ENCODE results near the gene MBD3L4.

DNA sequence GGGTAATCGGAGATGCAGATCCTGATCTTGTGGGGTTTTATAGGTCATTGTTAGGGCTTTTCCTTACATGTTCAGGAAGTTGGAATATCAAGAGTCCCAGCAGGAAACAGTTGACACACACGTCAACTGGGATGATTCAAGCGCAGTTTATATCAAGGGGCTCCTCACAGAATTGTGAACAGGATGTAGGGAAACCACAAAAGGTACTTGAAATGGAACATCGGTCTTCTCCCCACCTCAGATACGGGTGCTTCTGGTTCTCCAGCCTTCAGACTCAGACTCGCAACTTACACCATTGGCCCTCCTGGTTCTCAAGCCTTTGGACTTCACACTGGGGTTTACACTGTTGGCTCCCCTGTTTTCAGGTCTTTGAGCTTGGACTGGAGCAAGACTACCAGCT is 49.0 kb upstream of the MBD3L4 start:
- TF ChIP-seq, protein P1, sequence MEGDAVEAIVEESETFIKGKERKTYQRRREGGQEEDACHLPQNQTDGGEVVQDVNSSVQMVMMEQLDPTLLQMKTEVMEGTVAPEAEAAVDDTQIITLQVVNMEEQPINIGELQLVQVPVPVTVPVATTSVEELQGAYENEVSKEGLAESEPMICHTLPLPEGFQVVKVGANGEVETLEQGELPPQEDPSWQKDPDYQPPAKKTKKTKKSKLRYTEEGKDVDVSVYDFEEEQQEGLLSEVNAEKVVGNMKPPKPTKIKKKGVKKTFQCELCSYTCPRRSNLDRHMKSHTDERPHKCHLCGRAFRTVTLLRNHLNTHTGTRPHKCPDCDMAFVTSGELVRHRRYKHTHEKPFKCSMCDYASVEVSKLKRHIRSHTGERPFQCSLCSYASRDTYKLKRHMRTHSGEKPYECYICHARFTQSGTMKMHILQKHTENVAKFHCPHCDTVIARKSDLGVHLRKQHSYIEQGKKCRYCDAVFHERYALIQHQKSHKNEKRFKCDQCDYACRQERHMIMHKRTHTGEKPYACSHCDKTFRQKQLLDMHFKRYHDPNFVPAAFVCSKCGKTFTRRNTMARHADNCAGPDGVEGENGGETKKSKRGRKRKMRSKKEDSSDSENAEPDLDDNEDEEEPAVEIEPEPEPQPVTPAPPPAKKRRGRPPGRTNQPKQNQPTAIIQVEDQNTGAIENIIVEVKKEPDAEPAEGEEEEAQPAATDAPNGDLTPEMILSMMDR (IDR thresholded peaks at IDR 0.05; ENCODE audit: low read length) = no peak
- TF ChIP-seq EZH2phosphoT487 (IDR thresholded peaks at IDR 0.05; ENCODE audit: low read length) = no peak

Measured in MM.1S (cell line).